SK-N-SH treated with all-trans-retinoic acid at 6 μM for 48 hours (cell line): Measurements from ENCODE around the gene TADA1.
"Not testable (repeated sequence)": the region's sequence is repeated elsewhere in the genome, so short reads cannot be mapped to it uniquely, and the experiment has no call there.

Source experiments
- ATAC-seq: fragments of 200-7000 bp; cut with Tn5 transposase; 3 replicates; pipeline ENCODE4 v1.9.1; 2020; ENCODE audit warnings: mild to moderate bottlenecking, moderate library complexity
- ARNTL ChIP-seq: fragments of 450-650 bp; formaldehyde crosslinking; IDR thresholded peaks from 2 replicates; pipeline ENCODE4 v1.5.0; 2020; ENCODE audit warnings: low read depth, mild to moderate bottlenecking, moderate library complexity, borderline replicate concordance
- CSDC2 ChIP-seq: fragments of 250-450 bp; sonication (Bioruptor Pico); IDR thresholded peaks from 2 replicates; pipeline ENCODE4 v1.5.0; 2020; ENCODE audit warnings: mild to moderate bottlenecking, moderate library complexity
- ESRRG ChIP-seq: fragments of 250-450 bp; sonication (Bioruptor Pico); IDR thresholded peaks from 2 replicates; pipeline ENCODE4 v1.6.1; 2021; ENCODE audit warnings: mild to moderate bottlenecking
- GLIS3 ChIP-seq: fragments of 250-450 bp; sonication (Bioruptor Pico); IDR thresholded peaks from 2 replicates; pipeline ENCODE4 v1.5.0; 2020; ENCODE audit warnings: mild to moderate bottlenecking, moderate library complexity
- ISL1 ChIP-seq: fragments of 250-450 bp; sonication (Bioruptor Pico); IDR thresholded peaks from 2 replicates; pipeline ENCODE4 v2.1.2; 2022; ENCODE audit warnings: mild to moderate bottlenecking, moderate library complexity
- OSR1 ChIP-seq: fragments of 250-450 bp; sonication (Bioruptor Pico); IDR thresholded peaks from 2 replicates; pipeline ENCODE4 v1.8.0; 2022; ENCODE audit warnings: moderate library complexity, mild to moderate bottlenecking, inconsistent platforms
- RARB ChIP-seq: fragments of 250-450 bp; sonication (Bioruptor Pico); IDR thresholded peaks from 2 replicates; pipeline ENCODE4 v1.8.0; 2021; ENCODE audit warnings: mild to moderate bottlenecking, moderate library complexity
- SNAI2 ChIP-seq: fragments of 250-450 bp; sonication (Bioruptor Pico); IDR thresholded peaks from 2 replicates; pipeline ENCODE4 v1.5.0; 2020; ENCODE audit warnings: mild to moderate bottlenecking, moderate library complexity
- TOX ChIP-seq: fragments of 250-450 bp; sonication (Bioruptor Pico); IDR thresholded peaks from 2 replicates; pipeline ENCODE4 v1.8.0; 2021; ENCODE audit warnings: mild to moderate bottlenecking, moderate library complexity, borderline replicate concordance
- ZFP3 ChIP-seq: fragments of 250-450 bp; sonication (Bioruptor Pico); IDR thresholded peaks from 2 replicates; pipeline ENCODE4 v1.5.0; 2020; ENCODE audit warnings: mild to moderate bottlenecking, moderate library complexity
- ZNF565 ChIP-seq: fragments of 450-650 bp; formaldehyde crosslinking; conservative IDR thresholded peaks from 2 replicates; pipeline ENCODE4 v1.5.0; 2020; ENCODE audit warnings: low read depth, mild to moderate bottlenecking, moderate library complexity
- ZNF70 ChIP-seq: fragments of 450-650 bp; formaldehyde crosslinking; IDR thresholded peaks from 2 replicates; pipeline ENCODE4 v1.5.0; 2020; ENCODE audit warnings: mild to moderate bottlenecking, moderate library complexity
- ZNF8 ChIP-seq: fragments of 450-650 bp; formaldehyde crosslinking; IDR thresholded peaks from 2 replicates; pipeline ENCODE4 v1.5.0; 2020; ENCODE audit warnings: mild to moderate bottlenecking, moderate library complexity
- TF ChIP-seq, protein P1 (sequence below): fragments of 250-450 bp; sonication (Bioruptor Pico); IDR thresholded peaks from 2 replicates; pipeline ENCODE4 v1.5.1; 2020; ENCODE audit warnings: low read depth, mild to moderate bottlenecking, moderate library complexity
- TF ChIP-seq, protein P2 (sequence below): fragments of 250-450 bp; sonication (Bioruptor Pico); IDR thresholded peaks from 2 replicates; pipeline ENCODE4 v1.8.0; 2021; ENCODE audit warnings: low read depth, mild to moderate bottlenecking, moderate library complexity, borderline replicate concordance
- TF ChIP-seq, protein P3 (sequence below): fragments of 250-450 bp; sonication (Bioruptor Pico); IDR thresholded peaks from 2 replicates; pipeline ENCODE4 v1.8.0; 2020; ENCODE audit warnings: mild to moderate bottlenecking, moderate library complexity, borderline replicate concordance
- TF ChIP-seq, protein P4 (sequence below): fragments of 250-450 bp; sonication (Bioruptor Pico); IDR thresholded peaks from 2 replicates; pipeline ENCODE4 v1.5.0; 2020; ENCODE audit warnings: mild to moderate bottlenecking, moderate library complexity
- TF ChIP-seq, protein P5 (sequence below): fragments of 250-450 bp; sonication (Bioruptor Pico); IDR thresholded peaks from 2 replicates; pipeline ENCODE4 v1.5.1; 2021; ENCODE audit warnings: mild to moderate bottlenecking, moderate library complexity

TADA1 gene

DNA sequence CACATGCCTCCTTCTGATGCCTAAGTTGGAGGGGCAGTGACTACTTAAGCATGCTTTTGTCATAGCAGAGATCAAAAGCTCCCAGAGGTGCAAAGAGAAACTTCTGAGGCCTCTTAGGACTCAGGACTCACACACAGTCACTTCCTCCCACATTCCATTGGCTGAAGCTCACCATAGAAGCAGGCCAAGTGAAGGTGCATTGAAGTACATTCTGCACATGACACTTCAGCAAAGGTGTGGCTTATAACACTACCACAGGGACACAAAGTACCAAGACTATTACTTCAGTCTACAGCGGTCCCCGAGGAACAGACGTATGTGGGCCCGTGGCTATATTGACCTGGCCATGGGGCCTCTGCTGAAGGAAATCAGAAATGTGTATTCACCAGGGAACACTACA lies 39.3 kb downstream of the TADA1 start:
- no peak for TF ChIP-seq ISL1 (CRISPR knock-in tag)
- TF ChIP-seq, protein P1, sequence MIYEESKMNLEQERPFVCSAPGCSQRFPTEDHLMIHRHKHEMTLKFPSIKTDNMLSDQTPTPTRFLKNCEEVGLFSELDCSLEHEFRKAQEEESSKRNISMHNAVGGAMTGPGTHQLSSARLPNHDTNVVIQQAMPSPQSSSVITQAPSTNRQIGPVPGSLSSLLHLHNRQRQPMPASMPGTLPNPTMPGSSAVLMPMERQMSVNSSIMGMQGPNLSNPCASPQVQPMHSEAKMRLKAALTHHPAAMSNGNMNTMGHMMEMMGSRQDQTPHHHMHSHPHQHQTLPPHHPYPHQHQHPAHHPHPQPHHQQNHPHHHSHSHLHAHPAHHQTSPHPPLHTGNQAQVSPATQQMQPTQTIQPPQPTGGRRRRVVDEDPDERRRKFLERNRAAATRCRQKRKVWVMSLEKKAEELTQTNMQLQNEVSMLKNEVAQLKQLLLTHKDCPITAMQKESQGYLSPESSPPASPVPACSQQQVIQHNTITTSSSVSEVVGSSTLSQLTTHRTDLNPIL, result no peak
- TF ChIP-seq RARB (CRISPR knock-in tag), result no peak
- TF ChIP-seq, protein P2, sequence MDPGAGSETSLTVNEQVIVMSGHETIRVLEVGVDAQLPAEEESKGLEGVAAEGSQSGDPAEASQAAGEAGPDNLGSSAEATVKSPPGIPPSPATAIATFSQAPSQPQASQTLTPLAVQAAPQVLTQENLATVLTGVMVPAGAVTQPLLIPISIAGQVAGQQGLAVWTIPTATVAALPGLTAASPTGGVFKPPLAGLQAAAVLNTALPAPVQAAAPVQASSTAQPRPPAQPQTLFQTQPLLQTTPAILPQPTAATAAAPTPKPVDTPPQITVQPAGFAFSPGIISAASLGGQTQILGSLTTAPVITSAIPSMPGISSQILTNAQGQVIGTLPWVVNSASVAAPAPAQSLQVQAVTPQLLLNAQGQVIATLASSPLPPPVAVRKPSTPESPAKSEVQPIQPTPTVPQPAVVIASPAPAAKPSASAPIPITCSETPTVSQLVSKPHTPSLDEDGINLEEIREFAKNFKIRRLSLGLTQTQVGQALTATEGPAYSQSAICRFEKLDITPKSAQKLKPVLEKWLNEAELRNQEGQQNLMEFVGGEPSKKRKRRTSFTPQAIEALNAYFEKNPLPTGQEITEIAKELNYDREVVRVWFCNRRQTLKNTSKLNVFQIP (CRISPR knock-in tag), result no peak
- TF ChIP-seq OSR1 (CRISPR knock-in tag), result no peak
- no peak for TF ChIP-seq ZNF565 (CRISPR knock-in tag)
- no peak for TF ChIP-seq ESRRG (CRISPR knock-in tag)
- TF ChIP-seq ARNTL (CRISPR knock-in tag), result no peak
- no peak for ATAC-seq

DNA sequence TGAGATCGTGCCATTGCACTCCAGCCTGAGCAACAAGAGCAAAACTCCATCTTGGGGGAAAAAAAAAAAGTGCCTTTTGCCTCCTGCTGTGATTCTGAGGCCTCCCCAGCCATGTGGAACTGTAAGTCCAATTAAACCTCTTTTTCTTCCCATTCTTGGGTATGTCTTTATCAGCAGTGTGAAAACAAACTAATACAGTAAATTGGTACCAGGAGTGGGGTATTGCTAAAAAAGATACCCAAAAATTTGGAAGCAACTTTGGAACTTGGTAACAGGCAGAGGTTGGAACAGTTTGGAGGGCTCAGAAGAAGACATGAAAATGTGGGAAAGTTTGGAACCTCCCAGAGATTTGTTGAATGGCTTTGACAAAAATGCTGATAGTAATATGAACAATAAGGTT lies 46.3 kb downstream of the TADA1 start:
- not testable (repeated sequence) for ATAC-seq

DNA sequence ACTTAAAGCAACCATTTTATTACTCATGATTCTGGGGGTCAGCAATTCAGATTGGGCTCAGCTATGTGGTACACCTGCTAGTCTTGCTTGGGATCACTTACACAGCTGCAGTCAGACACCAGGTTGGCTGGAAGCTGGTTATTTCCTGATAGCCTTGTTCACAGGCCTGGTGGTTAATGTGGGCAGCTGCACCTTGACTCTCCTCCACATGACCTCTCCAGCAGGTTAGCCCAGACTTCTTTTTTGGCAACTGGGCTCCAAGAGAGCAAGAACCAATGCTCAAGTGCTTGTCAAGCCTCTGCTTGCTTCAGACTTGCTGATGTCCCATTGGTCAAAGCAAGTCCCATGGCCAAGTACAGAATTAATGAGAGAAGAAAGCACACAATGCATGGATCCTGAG lies 48.6 kb downstream of the TADA1 start:
- TF ChIP-seq OSR1 (CRISPR knock-in tag) (no peak), ZFP3 (CRISPR knock-in tag) (no peak), ZNF70 (CRISPR knock-in tag) (no peak), ESRRG (CRISPR knock-in tag) (no peak), SNAI2 (no peak), ZNF8 (CRISPR knock-in tag) (no peak), TOX (CRISPR knock-in tag) (no peak)
- TF ChIP-seq, protein P3, sequence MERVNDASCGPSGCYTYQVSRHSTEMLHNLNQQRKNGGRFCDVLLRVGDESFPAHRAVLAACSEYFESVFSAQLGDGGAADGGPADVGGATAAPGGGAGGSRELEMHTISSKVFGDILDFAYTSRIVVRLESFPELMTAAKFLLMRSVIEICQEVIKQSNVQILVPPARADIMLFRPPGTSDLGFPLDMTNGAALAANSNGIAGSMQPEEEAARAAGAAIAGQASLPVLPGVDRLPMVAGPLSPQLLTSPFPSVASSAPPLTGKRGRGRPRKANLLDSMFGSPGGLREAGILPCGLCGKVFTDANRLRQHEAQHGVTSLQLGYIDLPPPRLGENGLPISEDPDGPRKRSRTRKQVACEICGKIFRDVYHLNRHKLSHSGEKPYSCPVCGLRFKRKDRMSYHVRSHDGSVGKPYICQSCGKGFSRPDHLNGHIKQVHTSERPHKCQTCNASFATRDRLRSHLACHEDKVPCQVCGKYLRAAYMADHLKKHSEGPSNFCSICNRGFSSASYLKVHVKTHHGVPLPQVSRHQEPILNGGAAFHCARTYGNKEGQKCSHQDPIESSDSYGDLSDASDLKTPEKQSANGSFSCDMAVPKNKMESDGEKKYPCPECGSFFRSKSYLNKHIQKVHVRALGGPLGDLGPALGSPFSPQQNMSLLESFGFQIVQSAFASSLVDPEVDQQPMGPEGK (CRISPR knock-in tag), result no peak
- TF ChIP-seq, protein P2 (CRISPR knock-in tag), result no peak
- no peak for ATAC-seq

DNA sequence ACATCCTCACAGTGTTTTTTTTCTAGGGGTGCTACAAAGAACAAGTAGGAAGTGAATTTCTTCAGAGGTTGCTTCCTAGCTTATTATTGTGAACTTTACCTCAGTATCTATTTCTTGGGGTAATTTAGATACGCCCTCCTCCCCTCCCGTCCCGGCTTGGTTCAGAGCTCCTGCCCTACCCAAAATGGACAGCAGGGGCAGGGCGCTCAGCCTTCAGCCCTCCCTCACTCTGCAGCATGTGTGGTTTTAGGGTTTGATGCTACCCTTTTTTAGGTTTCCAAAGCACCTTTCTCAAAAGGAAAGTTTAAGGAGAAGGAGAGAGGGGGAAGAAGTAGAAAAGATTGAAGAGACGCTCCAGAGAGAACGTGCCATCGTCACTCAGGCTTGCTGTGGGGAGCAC lies 53.7 kb downstream of the TADA1 start:
- ATAC-seq, result peak; percentile 95
- TF ChIP-seq GLIS3 (no peak), ZNF70 (CRISPR knock-in tag) (no peak), ZNF565 (CRISPR knock-in tag) (no peak), ARNTL (CRISPR knock-in tag) (no peak), CSDC2 (no peak), RARB (CRISPR knock-in tag) (no peak), ZFP3 (CRISPR knock-in tag) (no peak), OSR1 (CRISPR knock-in tag) (no peak)
- TF ChIP-seq, protein P2 (CRISPR knock-in tag), result no peak
- TF ChIP-seq, protein P4, sequence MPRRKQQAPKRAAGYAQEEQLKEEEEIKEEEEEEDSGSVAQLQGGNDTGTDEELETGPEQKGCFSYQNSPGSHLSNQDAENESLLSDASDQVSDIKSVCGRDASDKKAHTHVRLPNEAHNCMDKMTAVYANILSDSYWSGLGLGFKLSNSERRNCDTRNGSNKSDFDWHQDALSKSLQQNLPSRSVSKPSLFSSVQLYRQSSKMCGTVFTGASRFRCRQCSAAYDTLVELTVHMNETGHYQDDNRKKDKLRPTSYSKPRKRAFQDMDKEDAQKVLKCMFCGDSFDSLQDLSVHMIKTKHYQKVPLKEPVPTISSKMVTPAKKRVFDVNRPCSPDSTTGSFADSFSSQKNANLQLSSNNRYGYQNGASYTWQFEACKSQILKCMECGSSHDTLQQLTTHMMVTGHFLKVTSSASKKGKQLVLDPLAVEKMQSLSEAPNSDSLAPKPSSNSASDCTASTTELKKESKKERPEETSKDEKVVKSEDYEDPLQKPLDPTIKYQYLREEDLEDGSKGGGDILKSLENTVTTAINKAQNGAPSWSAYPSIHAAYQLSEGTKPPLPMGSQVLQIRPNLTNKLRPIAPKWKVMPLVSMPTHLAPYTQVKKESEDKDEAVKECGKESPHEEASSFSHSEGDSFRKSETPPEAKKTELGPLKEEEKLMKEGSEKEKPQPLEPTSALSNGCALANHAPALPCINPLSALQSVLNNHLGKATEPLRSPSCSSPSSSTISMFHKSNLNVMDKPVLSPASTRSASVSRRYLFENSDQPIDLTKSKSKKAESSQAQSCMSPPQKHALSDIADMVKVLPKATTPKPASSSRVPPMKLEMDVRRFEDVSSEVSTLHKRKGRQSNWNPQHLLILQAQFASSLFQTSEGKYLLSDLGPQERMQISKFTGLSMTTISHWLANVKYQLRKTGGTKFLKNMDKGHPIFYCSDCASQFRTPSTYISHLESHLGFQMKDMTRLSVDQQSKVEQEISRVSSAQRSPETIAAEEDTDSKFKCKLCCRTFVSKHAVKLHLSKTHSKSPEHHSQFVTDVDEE (CRISPR knock-in tag), result no peak
- TF ChIP-seq, protein P5, sequence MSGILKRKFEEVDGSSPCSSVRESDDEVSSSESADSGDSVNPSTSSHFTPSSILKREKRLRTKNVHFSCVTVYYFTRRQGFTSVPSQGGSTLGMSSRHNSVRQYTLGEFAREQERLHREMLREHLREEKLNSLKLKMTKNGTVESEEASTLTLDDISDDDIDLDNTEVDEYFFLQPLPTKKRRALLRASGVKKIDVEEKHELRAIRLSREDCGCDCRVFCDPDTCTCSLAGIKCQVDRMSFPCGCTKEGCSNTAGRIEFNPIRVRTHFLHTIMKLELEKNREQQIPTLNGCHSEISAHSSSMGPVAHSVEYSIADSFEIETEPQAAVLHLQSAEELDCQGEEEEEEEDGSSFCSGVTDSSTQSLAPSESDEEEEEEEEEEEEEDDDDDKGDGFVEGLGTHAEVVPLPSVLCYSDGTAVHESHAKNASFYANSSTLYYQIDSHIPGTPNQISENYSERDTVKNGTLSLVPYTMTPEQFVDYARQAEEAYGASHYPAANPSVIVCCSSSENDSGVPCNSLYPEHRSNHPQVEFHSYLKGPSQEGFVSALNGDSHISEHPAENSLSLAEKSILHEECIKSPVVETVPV (CRISPR knock-in tag), result no peak
- TF ChIP-seq, protein P3 (CRISPR knock-in tag), result no peak
- TF ChIP-seq, protein P1, result no peak
